SJSA1 (cell line): ENCODE results near the gene THEM4. TPM values are rescaled to one million over a fixed set of nuclear protein-coding genes. Genes with fewer than 3 reads are reported as not detected.

Source experiments
- DNase-seq, 2 experiments: peaks; one replicate each; pipeline ENCODE4 v3.0.0-alpha.2; 2015 to 2020; ENCODE audit warnings: low spot score in 2 of 2, low read depth in 1 of 2
- H3K27ac ChIP-seq: fragments of 250-450 bp; sonication (Bioruptor Pico); 2 replicates; pipeline ENCODE4 v1.5.1; 2020; ENCODE audit warnings: mild to moderate bottlenecking, moderate library complexity
- H3K27me3 ChIP-seq: fragments of 250-450 bp; sonication (Bioruptor Pico); replicated peaks from 2 replicates; pipeline ENCODE4 v1.5.1; 2020; ENCODE audit warnings: mild to moderate bottlenecking, moderate library complexity
- H3K36me3 ChIP-seq: fragments of 250-450 bp; sonication (Bioruptor Pico); 2 replicates; pipeline ENCODE4 v1.5.1; 2020; ENCODE audit warnings: mild to moderate bottlenecking
- H3K4me1 ChIP-seq: fragments of 250-450 bp; sonication (Bioruptor Pico); replicated peaks from 2 replicates; pipeline ENCODE4 v1.6.1; 2021; ENCODE audit warnings: mild to moderate bottlenecking
- H3K4me3 ChIP-seq: fragments of 250-450 bp; sonication (Bioruptor Pico); 2 replicates; pipeline ENCODE4 v1.5.1; 2020; ENCODE audit warnings: mild to moderate bottlenecking
- H3K9me3 ChIP-seq: fragments of 250-450 bp; sonication (Bioruptor Pico); replicated peaks from 2 replicates; pipeline ENCODE4 v1.5.1; 2020; ENCODE audit warnings: mild to moderate bottlenecking
- total RNA-seq: library from RNA; depleted of rRNA; stranded (reverse); fragments of >200 nt; shearing (Covaris generic); gene quantifications from 2 replicates; pipeline ENCODE4 v1.2.3, GENCODE V29; 2014

THEM4 gene
- total RNA-seq, 1 experiment from 2014 or later: 9.5 TPM

DNA sequence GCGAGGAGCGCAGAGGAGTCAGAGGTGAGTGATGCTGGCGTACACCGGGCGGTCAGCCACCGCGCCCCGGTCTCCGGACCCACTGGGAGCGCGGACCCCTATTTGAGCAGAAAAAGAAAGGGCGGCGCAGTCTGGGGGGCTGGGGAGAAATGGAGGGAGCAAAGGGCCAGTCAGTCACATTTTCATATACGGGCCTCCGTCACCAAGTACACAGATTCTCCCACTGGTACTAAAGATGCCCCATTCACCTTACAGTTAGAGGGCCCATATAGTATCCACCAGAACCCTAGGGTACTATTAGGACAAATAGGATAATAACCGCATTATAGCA lies 70.3 kb downstream of the THEM4 start:
- Histone ChIP-seq H3K27ac (no peak overlapping the region), H3K36me3 (no peaks in the 10 kb centered on the region), H3K4me3 (no peak overlapping the region), H3K9me3 (no peaks in the 10 kb centered on the region), H3K4me1 (peaks cover 27% of the 10 kb centered on the region), H3K27me3 (no peaks in the 10 kb centered on the region)
- no peak for DNase-seq

GRCh38 chr1:151838222-151839081 lies 70.9 kb downstream of the THEM4 start:
- Histone ChIP-seq H3K4me3 (no peak overlapping the region), H3K36me3 (no peaks in the 10 kb centered on the region), H3K27me3 (no peaks in the 10 kb centered on the region), H3K4me1 (peaks cover 27% of the 10 kb centered on the region), H3K9me3 (no peaks in the 10 kb centered on the region), H3K27ac (no peak overlapping the region)
- no peak for DNase-seq

- Histone ChIP-seq H3K4me3 (no peak overlapping the region), H3K27ac (no peak overlapping the region), H3K4me1 (peaks cover 27% of the 10 kb centered on the region), H3K9me3 (no peaks in the 10 kb centered on the region), H3K27me3 (no peaks in the 10 kb centered on the region), H3K36me3 (no peaks in the 10 kb centered on the region)
- DNase-seq: no peak
Observed at GRCh38 chr1:151837884-151838221, 71.5 kb downstream of the THEM4 start.

- H3K27ac ChIP-seq: no peak overlapping the region
- no peak overlapping the region for H3K4me3 ChIP-seq
- no peaks in the 10 kb centered on the region for H3K36me3 ChIP-seq
- H3K4me1 ChIP-seq: peaks cover 27% of the 10 kb centered on the region
- H3K27me3 ChIP-seq: no peaks in the 10 kb centered on the region
- DNase-seq: no peak
- no peaks in the 10 kb centered on the region for H3K9me3 ChIP-seq
Observed at GRCh38 chr1:151837197-151837596, 72.1 kb downstream of the THEM4 start.

DNA sequence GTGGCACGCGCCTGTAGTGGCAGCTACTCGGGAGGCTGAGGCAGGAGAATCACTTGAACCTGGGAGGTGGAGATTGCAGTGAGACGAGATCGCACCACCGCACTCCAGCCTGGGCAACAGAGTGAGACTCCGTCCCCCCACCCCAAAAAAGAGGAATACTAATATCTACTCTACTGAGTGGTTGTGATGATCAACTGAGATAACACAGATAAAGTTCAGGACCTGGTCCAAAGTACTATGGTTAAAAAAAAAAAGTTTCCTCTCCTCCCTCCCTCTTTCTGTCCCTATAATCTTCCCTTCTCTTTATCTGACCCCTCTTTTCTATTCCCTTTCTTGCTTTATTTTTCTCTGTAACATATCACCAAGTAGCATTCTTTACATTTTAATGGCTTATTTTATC lies 73.7 kb downstream of the THEM4 start:
- no peaks in the 10 kb centered on the region for H3K36me3 ChIP-seq
- H3K4me1 ChIP-seq: peaks cover 14% of the 10 kb centered on the region
- no peaks in the 10 kb centered on the region for H3K9me3 ChIP-seq
- H3K27ac ChIP-seq: no peak overlapping the region
- no peak overlapping the region for H3K4me3 ChIP-seq
- no peak for DNase-seq
- no peaks in the 10 kb centered on the region for H3K27me3 ChIP-seq

GRCh38 chr1:151834239-151834638 lies 75.1 kb downstream of the THEM4 start:
- Histone ChIP-seq H3K27me3 (no peaks in the 10 kb centered on the region), H3K27ac (no peak overlapping the region), H3K9me3 (no peaks in the 10 kb centered on the region), H3K4me3 (no peak overlapping the region), H3K4me1 (peaks cover under 1% of the 10 kb centered on the region), H3K36me3 (no peaks in the 10 kb centered on the region)
- no peak for DNase-seq

DNA sequence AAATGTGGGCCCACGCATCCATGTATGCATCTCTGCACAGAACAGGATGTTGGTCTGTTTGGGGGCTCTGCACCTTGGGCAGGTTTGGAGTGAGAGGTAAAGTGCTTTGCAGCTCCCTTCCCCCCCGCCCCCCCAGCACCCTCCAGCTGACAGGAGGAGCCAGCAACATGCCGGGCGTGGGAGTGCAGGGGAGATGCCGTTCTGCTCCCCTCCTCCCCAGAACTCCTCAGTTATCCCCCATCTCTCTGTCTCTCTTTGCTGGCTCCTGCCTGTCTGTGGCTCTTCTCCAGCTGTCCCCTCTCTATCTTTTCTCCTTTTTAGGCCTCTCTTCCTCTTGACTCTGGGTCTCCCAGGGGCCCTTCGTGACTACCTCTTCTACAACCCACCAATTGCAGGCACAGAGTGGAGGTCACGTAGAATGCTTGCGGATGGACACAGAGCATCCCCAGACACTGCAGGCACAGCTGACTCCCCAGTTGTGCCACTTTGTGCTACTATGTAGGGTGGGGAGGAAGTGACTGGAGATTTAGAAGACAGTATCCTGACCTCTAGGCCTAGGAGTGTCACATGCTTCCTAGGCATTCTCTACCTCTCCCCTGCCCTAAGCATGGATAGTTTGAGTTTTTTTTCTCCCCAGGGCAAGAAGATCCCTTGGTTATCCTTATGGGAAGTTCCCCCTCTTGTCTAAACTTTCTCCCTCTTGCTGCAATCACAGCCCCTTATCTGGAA lies 76.0 kb downstream of the THEM4 start:
- Histone ChIP-seq H3K27me3 (no peaks in the 10 kb centered on the region), H3K4me1 (no peaks in the 10 kb centered on the region), H3K4me3 (no peak overlapping the region), H3K27ac (no peak overlapping the region), H3K36me3 (no peaks in the 10 kb centered on the region), H3K9me3 (no peaks in the 10 kb centered on the region)
- DNase-seq: no peak

GRCh38 chr1:151832318-151832980 lies 76.9 kb downstream of the THEM4 start:
- Histone ChIP-seq H3K4me3 (no peak overlapping the region), H3K27ac (no peak overlapping the region), H3K4me1 (no peaks in the 10 kb centered on the region), H3K36me3 (no peaks in the 10 kb centered on the region), H3K27me3 (no peaks in the 10 kb centered on the region), H3K9me3 (no peaks in the 10 kb centered on the region)
- DNase-seq: no peak

- H3K27ac ChIP-seq: no peak within 1 kb of the TSS
- no peak within 1 kb of the TSS for H3K4me3 ChIP-seq
- H3K9me3 ChIP-seq: no peaks in the 10 kb centered on the region
- H3K27me3 ChIP-seq: no peaks in the 10 kb centered on the region
- no peaks in the 10 kb centered on the region for H3K4me1 ChIP-seq
- DNase-seq: no peak
- no peaks in the 10 kb centered on the region for H3K36me3 ChIP-seq
Observed at GRCh38 chr1:151831605-151832004, 77.7 kb downstream of the THEM4 start, which contains the start of gene RORC. Gene RORC, minus strand, starts transcription at chr1:151831802. Its CDS starts 38 bp downstream, at chr1:151831764.

GRCh38 chr1:151831256-151831591 lies 78.1 kb downstream of the THEM4 start:
- Histone ChIP-seq H3K4me3 (no peak overlapping the region), H3K36me3 (no peaks in the 10 kb centered on the region), H3K9me3 (no peaks in the 10 kb centered on the region), H3K4me1 (no peaks in the 10 kb centered on the region), H3K27me3 (no peaks in the 10 kb centered on the region), H3K27ac (no peak overlapping the region)
- no peak for DNase-seq

DNA sequence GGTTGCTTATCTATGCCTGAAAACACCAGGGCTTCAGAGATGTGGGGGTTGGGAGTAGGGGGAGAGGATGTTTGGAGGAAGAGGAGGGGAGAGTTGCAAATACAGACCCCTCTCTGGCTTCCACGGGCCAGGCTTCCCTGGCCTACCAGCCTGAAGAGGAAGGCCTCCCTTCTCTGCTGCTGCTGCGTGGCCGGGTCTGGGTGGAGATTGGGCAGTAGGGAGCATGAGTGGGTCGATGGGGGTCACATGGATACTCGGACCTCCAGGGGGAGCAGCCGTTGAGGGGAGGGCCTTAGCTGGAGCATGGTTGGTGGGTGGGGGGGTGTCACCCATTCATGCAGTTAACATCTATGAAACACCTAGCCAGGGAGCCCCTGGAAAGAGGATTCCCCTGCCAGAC lies 79.3 kb downstream of the THEM4 start:
- H3K9me3 ChIP-seq: no peaks in the 10 kb centered on the region

DNA sequence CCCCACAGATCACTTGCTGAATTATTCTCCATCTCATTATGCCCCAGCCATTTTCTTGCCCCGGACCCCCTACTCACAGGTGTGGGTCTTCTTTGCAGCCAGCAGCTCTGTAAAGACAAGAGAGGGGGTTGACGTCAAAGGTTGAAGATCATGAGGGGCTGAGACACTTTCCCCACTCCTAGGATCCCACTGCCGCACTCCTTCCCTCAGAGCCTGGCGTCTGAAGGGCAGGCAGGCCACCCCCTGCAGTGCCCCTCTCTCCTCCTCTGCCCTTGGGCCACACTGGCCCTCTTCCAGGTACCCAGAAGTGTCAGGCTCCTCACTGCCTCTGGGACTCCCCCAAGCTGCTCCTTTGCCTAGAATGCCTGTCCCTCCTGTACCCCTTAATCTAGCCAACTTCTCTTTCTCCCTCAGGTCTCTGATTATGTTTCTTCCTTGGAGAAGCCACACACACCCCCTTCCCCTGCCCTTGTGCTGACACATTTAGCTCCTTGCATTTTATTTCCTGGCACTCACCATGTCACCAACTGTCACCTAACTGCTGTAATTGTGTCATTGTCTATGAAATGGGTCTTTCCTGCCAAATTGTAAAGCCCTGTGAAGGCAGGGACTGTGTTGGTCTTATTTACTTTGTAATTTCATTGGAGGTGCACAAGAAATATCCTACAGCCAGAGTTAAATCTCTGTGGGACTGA lies 79.8 kb downstream of the THEM4 start:
- Histone ChIP-seq H3K27me3 (no peaks in the 10 kb centered on the region), H3K4me1 (no peaks in the 10 kb centered on the region), H3K4me3 (no peak overlapping the region), H3K36me3 (no peaks in the 10 kb centered on the region), H3K9me3 (no peaks in the 10 kb centered on the region), H3K27ac (no peak overlapping the region)
- DNase-seq: no peak

More for the DNA sequence above, 79.3 kb downstream of the THEM4 start:
- no peak overlapping the region for H3K27ac ChIP-seq
- no peaks in the 10 kb centered on the region for H3K36me3 ChIP-seq
- no peaks in the 10 kb centered on the region for H3K4me1 ChIP-seq
- no peaks in the 10 kb centered on the region for H3K27me3 ChIP-seq
- DNase-seq: no peak
- H3K4me3 ChIP-seq: no peak overlapping the region

GRCh38 chr1:151828921-151829320 lies 80.4 kb downstream of the THEM4 start:
- Histone ChIP-seq H3K27ac (no peak overlapping the region), H3K4me3 (no peak overlapping the region), H3K4me1 (no peaks in the 10 kb centered on the region), H3K27me3 (no peaks in the 10 kb centered on the region), H3K9me3 (no peaks in the 10 kb centered on the region), H3K36me3 (no peaks in the 10 kb centered on the region)
- DNase-seq: peak in 1 of 2 experiments; percentile 17

GRCh38 chr1:151827853-151828252 lies 81.5 kb downstream of the THEM4 start:
- no peaks in the 10 kb centered on the region for H3K27me3 ChIP-seq
- no peaks in the 10 kb centered on the region for H3K9me3 ChIP-seq
- no peak overlapping the region for H3K4me3 ChIP-seq
- no peak for DNase-seq
- no peaks in the 10 kb centered on the region for H3K36me3 ChIP-seq
- H3K4me1 ChIP-seq: no peaks in the 10 kb centered on the region
- no peak overlapping the region for H3K27ac ChIP-seq
